B cell (primary cell): ENCODE results near the gene TECPR2.

Source experiments
- EZH2 ChIP-seq: IDR thresholded peaks from 2 replicates; pipeline ENCODE4 v1.6.1; 2012; ENCODE audit warnings: borderline replicate concordance, low read depth, mild to moderate bottlenecking, moderate library complexity, low read length; ENCODE audit not compliant: insufficient read depth, poor library complexity, severe bottlenecking
- TF ChIP-seq, protein P1 (sequence below): fragments of 200-600 bp; IDR thresholded peaks from one replicate; pipeline ENCODE4 v1.8.0; 2022; ENCODE audit warnings: antibody characterized with exemption, mild to moderate bottlenecking

DNA sequence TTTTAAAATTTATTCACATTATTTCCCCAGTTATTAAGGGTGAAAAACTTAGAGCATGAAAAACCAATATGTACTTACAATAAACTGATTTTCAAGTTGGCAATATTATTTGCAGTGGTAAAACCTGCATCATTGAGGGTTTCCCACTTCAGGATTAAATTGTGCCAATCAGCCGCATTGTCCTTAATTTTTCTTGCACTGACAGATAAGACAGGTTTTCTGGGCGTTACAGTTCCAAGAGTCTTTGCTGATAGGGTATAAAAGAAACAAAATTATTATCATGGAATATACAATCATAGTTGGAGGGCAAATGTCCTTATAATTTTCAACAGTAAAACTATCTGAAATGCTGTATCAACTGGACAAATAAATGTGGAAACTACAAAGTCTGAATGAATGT, 3.4 kb upstream of the TECPR2 start:
- TF ChIP-seq, protein P1, sequence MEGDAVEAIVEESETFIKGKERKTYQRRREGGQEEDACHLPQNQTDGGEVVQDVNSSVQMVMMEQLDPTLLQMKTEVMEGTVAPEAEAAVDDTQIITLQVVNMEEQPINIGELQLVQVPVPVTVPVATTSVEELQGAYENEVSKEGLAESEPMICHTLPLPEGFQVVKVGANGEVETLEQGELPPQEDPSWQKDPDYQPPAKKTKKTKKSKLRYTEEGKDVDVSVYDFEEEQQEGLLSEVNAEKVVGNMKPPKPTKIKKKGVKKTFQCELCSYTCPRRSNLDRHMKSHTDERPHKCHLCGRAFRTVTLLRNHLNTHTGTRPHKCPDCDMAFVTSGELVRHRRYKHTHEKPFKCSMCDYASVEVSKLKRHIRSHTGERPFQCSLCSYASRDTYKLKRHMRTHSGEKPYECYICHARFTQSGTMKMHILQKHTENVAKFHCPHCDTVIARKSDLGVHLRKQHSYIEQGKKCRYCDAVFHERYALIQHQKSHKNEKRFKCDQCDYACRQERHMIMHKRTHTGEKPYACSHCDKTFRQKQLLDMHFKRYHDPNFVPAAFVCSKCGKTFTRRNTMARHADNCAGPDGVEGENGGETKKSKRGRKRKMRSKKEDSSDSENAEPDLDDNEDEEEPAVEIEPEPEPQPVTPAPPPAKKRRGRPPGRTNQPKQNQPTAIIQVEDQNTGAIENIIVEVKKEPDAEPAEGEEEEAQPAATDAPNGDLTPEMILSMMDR: no peak
- TF ChIP-seq EZH2: no peak
